Activated T-cell treated with anti-CD3 and anti-CD28 coated beads, Interleukin-2, amount 50 U/mL, for 48 hours (primary cell): ENCODE data around the gene GIMD1.

Source experiments
- DNase-seq, 2 experiments: peaks; one replicate each; pipeline ENCODE4 v3.0.0-alpha.2; 2020

Gene GIMD1

GRCh38 chr4:106312997-106313522 is 55.5 kb downstream of the GIMD1 start:
- DNase-seq: no peak

- no peak for DNase-seq
These were observed 56.2 kb downstream of the GIMD1 start for GRCh38 chr4:106312377-106312776.
